Effector memory CD8-positive, alpha-beta T cell (primary cell): ENCODE data around the gene WNT9B.

ENCODE experiments used
- ATAC-seq: fragments of 150-1000 bp; cut with Tn5 transposase; replicated peaks from 2 replicates; pipeline ENCODE4 v1.10.0; 2021; ENCODE audit warnings: mild to moderate bottlenecking, moderate library complexity
- DNase-seq, 3 experiments: peaks; one replicate each; pipeline ENCODE4 v3.0.0; 2021
- H3K27ac Mint-ChIP-seq, 2 donors: one replicate each; pipeline ENCODE4 v1.8.0; 2022; ENCODE audit warnings: mild to moderate bottlenecking in 2 of 2, mixed read lengths in 2 of 2, moderate library complexity in 2 of 2
- H3K27me3 Mint-ChIP-seq, 2 donors: one replicate each; pipeline ENCODE4 v1.8.0; 2022; ENCODE audit warnings: mixed read lengths in 2 of 2
- H3K36me3 Mint-ChIP-seq: one replicate; pipeline ENCODE4 v1.8.0; 2022; ENCODE audit warnings: mild to moderate bottlenecking, moderate library complexity, mixed read lengths; ENCODE audit not compliant: insufficient read depth
- H3K4me1 Mint-ChIP-seq, 2 donors: one replicate each; pipeline ENCODE4 v1.8.0; 2022; ENCODE audit warnings: low read depth in 2 of 2, mixed read lengths in 2 of 2
- H3K4me3 Mint-ChIP-seq, 2 donors: one replicate each; pipeline ENCODE4 v1.8.0; 2022; ENCODE audit warnings: mild to moderate bottlenecking in 2 of 2, mixed read lengths in 2 of 2, moderate library complexity in 2 of 2
- H3K9me3 Mint-ChIP-seq, 2 donors: one replicate each; pipeline ENCODE4 v1.8.0; 2022; ENCODE audit warnings: mixed read lengths in 2 of 2

Gene WNT9B

DNA sequence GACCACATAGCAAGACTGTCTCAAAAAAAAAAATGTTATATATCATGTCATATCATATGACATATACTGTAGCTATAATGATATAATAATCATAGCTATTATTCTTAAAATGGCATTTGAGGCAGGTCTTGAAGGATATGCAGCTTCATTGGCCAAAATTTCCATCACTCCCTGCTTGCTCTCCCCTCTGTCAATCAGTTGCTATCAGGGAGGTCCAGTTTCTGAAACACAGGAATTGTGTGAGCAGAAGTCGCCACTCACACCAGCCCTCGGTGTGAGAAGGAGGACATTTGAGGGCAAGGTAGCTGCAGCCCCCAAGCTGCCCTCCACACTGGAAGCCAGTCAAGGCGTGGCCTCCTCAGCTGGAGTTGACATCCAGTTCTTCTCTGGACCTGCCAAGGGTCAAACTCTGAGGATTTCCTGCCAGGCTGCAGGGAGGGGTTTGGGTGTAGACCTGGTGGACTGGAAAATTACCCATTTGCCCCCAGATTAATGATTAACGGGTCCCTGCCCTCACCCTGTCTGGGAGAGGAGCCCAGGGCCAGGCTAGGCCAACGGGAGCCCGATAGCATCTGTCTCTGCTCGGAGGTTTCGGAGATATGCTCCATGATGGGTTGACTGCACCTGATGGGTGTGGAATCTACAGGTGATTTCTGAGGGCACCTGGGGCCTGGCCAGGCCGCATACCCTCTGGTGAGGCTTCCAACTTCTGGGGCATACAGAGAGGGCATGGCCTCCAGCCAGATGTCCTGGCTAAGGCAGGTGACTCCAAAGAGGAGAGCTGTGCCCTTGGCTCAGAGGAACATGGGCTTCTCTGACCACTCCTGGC lies 18.8 kb downstream of the WNT9B start:
- peaks cover 18 to 29% of the 10 kb centered on the region in 2 donors for H3K27me3 Mint-ChIP-seq
- H3K27ac Mint-ChIP-seq = no peak overlapping the region
- H3K36me3 Mint-ChIP-seq = peaks cover 2% of the 10 kb centered on the region
- DNase-seq = no peak
- H3K9me3 Mint-ChIP-seq = no peaks in the 10 kb centered on the region
- no peak overlapping the region for H3K4me3 Mint-ChIP-seq
- peaks cover 0 to 2% of the 10 kb centered on the region in 2 donors for H3K4me1 Mint-ChIP-seq
- ATAC-seq = no peak

DNA sequence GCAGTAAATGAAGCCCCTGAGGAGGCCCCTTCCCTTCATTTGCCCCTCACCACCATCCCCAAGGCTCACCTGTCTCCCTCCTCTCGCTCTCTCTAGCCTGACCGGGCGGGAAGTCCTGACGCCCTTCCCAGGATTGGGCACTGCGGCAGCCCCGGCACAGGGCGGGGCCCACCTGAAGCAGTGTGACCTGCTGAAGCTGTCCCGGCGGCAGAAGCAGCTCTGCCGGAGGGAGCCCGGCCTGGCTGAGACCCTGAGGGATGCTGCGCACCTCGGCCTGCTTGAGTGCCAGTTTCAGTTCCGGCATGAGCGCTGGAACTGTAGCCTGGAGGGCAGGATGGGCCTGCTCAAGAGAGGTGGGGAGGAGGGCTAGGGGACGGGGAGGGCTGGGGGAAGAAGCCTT lies 21.0 kb downstream of the WNT9B start:
- Mint-ChIP-seq H3K36me3 (peaks cover 2% of the 10 kb centered on the region), H3K27me3 (peaks cover 6 to 7% of the 10 kb centered on the region in 2 donors), H3K4me1 (peaks cover 0 to 4% of the 10 kb centered on the region in 2 donors), H3K27ac (no peak overlapping the region), H3K9me3 (no peaks in the 10 kb centered on the region), H3K4me3 (no peak overlapping the region)
- ATAC-seq = no peak
- DNase-seq = no peak

DNA sequence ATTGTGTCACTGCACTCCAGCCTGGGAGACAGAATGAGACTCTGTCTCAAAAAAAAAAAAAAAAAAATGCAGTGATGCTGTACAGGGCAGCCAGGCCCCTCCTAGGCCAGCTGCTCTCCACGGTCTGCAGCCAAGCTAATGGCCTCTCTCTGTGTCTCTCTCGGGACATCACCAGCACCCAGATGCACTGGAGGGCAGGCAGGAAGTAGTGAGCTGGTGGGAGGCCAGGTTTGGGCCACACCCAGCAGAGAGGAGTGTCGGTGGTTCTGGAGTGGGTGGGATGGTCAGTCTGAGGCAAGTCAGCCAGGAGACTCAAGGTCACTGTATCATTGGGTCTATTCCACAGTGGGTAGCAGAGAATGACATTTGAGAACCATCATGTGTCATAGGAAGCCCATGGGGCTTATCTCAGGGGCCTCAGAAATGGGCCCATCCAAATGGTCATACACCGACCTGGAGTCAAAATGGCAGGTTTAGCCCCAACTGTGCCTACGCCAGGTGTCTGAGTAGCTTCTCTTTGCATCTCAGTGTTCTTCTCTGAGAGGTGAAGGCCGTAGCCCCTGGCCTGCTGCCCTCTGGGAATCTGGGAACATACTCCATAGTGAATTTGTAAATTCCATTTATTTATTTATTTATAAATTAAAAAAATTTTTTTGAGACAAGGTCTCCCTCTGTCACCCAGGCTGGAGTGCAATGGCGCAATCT lies 22.7 kb downstream of the WNT9B start:
- H3K27ac Mint-ChIP-seq = no peak overlapping the region
- no peaks in the 10 kb centered on the region for H3K9me3 Mint-ChIP-seq
- no peak overlapping the region for H3K4me3 Mint-ChIP-seq
- ATAC-seq (no peak), DNase-seq (no peak)
- H3K36me3 Mint-ChIP-seq = no peaks in the 10 kb centered on the region
- H3K4me1 Mint-ChIP-seq = peaks cover 0 to 8% of the 10 kb centered on the region in 2 donors
- H3K27me3 Mint-ChIP-seq = no peaks in the 10 kb centered on the region

DNA sequence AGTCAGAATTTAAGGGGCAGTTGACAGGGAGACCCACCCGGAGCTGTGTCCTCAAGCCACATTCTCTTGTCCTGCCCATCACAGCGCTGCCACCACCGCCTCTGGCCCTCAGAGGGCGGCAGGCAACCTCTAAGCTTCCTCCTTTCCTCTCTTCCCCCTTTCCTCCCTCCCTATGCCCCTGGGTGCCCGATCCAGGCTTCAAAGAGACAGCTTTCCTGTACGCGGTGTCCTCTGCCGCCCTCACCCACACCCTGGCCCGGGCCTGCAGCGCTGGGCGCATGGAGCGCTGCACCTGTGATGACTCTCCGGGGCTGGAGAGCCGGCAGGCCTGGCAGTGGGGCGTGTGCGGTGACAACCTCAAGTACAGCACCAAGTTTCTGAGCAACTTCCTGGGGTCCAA lies 23.5 kb downstream of the WNT9B start:
- no peak overlapping the region for H3K4me3 Mint-ChIP-seq

DNA sequence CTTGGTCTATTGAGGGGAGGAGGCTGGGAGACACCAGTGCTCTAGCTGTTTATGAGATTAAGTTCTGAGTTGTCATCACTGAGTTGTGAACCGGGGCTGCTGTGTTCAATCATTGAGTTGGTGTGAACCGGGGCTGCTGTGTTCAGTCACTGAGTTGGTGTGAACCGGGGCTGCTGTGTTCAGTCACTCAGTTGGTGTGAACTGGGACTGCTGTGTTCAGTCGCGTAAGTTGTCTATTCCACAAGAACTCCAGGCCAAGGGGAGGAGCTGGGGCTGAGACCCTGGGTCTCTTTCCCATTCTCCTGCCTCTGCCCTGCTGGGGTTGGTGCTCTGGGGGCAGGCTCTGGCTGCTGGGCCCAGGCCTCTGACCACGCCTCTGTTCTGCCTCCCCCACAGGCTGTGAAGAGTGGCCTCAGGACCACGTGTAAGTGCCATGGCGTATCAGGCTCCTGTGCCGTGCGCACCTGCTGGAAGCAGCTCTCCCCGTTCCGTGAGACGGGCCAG lies 24.5 kb downstream of the WNT9B start:
- Mint-ChIP-seq H3K27ac (no peak overlapping the region), H3K4me3 (no peak overlapping the region), H3K9me3 (no peaks in the 10 kb centered on the region), H3K4me1 (peaks cover 0 to 8% of the 10 kb centered on the region in 2 donors), H3K36me3 (no peaks in the 10 kb centered on the region), H3K27me3 (no peaks in the 10 kb centered on the region)
- DNase-seq (no peak), ATAC-seq (no peak)

More for the DNA sequence above, 23.5 kb downstream of the WNT9B start:
- no peaks in the 10 kb centered on the region for H3K27me3 Mint-ChIP-seq
- H3K4me1 Mint-ChIP-seq = peaks cover 0 to 8% of the 10 kb centered on the region in 2 donors
- ATAC-seq (no peak), DNase-seq (no peak)
- no peak overlapping the region for H3K27ac Mint-ChIP-seq
- H3K9me3 Mint-ChIP-seq = no peaks in the 10 kb centered on the region
- H3K36me3 Mint-ChIP-seq = no peaks in the 10 kb centered on the region

DNA sequence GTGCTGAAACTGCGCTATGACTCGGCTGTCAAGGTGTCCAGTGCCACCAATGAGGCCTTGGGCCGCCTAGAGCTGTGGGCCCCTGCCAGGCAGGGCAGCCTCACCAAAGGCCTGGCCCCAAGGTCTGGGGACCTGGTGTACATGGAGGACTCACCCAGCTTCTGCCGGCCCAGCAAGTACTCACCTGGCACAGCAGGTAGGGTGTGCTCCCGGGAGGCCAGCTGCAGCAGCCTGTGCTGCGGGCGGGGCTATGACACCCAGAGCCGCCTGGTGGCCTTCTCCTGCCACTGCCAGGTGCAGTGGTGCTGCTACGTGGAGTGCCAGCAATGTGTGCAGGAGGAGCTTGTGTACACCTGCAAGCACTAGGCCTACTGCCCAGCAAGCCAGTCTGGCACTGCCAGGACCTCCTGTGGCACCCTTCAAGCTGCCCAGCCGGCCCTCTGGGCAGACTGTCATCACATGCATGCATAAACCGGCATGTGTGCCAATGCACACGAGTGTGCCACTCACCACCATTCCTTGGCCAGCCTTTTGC lies 25.0 kb downstream of the WNT9B start:
- ATAC-seq = no peak
- Mint-ChIP-seq H3K9me3 (no peaks in the 10 kb centered on the region), H3K36me3 (no peaks in the 10 kb centered on the region), H3K27ac (no peak overlapping the region), H3K27me3 (no peaks in the 10 kb centered on the region), H3K4me1 (peaks cover 0 to 8% of the 10 kb centered on the region in 2 donors), H3K4me3 (no peak overlapping the region)
- DNase-seq = no peak

DNA sequence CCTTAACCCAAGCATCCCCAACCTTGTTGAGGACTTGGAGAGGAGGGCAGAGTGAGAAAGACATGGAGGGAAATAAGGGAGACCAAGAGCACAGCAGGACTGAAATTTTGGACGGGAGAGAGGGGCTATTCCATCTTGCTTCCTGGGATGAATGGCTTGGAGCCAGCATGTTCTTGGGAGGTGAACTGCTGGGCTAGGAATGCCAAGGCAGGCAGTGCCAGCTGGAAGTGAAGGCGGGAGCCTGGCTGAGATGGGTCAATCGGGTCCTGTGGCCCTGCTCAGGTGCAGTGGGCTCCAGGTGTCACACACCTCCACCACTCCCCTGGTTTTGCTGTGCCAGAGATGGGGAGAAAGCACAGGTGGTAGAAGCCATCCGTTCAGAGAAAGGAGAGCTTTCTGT lies 25.5 kb downstream of the WNT9B start:
- no peaks in the 10 kb centered on the region for H3K27me3 Mint-ChIP-seq
- H3K4me3 Mint-ChIP-seq = no peak overlapping the region
- no peak for ATAC-seq
- no peaks in the 10 kb centered on the region for H3K9me3 Mint-ChIP-seq
- peaks cover 0 to 8% of the 10 kb centered on the region in 2 donors for H3K4me1 Mint-ChIP-seq
- no peak overlapping the region for H3K27ac Mint-ChIP-seq
- DNase-seq = no peak
- H3K36me3 Mint-ChIP-seq = no peaks in the 10 kb centered on the region

DNA sequence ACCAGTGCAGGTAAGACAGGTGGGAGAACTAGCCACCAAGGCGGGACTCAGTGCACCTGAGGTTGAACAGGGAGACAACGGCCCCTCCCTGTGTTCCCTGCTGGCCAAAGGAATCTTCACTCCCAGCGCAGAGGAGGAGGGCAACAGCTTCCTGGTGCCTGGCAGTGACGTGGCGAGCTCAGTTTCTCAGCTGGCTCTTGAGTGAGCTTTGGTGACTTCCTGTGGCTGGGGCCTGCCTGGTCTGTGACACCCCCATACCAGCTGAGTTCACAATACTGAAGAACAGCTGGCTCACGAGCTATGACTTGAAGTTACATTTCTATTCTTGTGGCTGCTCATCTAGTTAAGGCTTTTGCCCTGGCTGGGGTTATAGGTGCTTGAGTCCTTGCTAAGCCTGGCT lies 26.1 kb downstream of the WNT9B start:
- Mint-ChIP-seq H3K36me3 (no peaks in the 10 kb centered on the region), H3K9me3 (no peaks in the 10 kb centered on the region), H3K4me1 (peaks cover 0 to 8% of the 10 kb centered on the region in 2 donors), H3K27me3 (no peaks in the 10 kb centered on the region), H3K27ac (no peak overlapping the region), H3K4me3 (no peak overlapping the region)
- ATAC-seq = no peak
- DNase-seq = no peak

DNA sequence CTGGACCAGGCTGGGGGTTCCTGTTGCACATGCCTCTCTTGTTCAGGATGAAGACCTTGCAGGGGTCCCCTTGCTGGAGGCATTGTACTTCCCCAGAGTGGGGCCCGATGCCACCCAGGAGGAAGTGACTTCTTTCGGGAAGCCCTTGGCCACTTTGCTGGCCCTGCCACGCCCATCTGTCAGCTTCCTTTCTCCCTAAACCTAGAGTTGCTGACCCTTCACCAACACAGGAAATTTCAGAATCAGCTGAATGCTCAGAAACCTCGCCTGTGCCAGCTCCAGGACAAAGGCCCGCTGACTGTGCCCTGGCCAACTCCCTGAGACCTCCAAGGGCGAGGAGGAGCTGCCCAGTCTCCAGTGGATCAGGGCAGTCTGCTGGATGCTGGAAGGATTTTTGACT lies 26.7 kb downstream of the WNT9B start:
- H3K4me1 Mint-ChIP-seq = peaks cover 0 to 8% of the 10 kb centered on the region in 2 donors
- DNase-seq (no peak), ATAC-seq (no peak)
- H3K36me3 Mint-ChIP-seq = no peaks in the 10 kb centered on the region
- no peak overlapping the region for H3K27ac Mint-ChIP-seq
- no peaks in the 10 kb centered on the region for H3K9me3 Mint-ChIP-seq
- no peaks in the 10 kb centered on the region for H3K27me3 Mint-ChIP-seq
- no peak overlapping the region for H3K4me3 Mint-ChIP-seq

DNA sequence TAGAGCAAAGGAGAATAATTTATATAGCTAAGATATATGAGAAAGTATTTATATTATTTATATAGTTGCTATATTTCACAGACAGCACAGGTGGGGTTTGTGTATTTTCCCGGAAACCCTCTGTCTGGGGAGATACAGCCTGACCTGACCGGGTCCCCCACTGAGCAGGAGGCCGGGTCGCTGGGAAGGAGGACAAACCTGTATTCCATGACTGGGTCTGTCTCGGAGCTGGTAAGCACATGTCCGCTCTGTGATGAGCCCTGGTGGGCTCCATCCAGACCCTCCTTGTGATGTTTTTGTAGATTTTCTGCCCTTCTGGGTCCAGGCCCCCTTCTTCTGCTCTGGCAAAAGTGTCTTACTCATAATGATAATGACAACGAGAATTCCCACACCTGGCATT lies 27.7 kb downstream of the WNT9B start:
- no peaks in the 10 kb centered on the region for H3K36me3 Mint-ChIP-seq
- H3K4me1 Mint-ChIP-seq = peaks cover 0 to 6% of the 10 kb centered on the region in 2 donors
- DNase-seq = no peak
- ATAC-seq = no peak
- peaks cover 0 to 6% of the 10 kb centered on the region in 2 donors for H3K27me3 Mint-ChIP-seq
- H3K27ac Mint-ChIP-seq = peak overlapping the region in 1 of 2 donors; percentile 46
- H3K4me3 Mint-ChIP-seq = no peak overlapping the region
- no peaks in the 10 kb centered on the region for H3K9me3 Mint-ChIP-seq

DNA sequence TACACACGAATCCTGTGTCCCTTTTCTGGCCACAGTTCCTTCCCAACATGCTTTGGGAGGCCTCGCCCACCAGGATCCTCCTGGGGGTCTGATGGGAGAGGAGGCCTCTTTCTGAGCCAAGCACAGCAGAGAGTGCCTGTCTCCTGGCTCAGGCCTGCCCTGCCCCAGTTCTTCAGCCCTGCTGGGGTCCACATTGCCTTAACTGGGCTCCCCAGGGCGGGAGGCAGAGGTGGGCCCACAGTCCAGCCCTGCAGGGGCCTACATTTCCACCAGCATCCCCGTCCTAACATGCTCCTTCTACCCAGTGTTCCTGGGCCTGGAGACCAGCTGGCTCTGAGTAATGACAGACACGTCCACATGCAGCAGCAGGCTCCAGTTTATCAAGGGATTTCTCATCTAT lies 29.6 kb downstream of the WNT9B start:
- no peaks in the 10 kb centered on the region for H3K9me3 Mint-ChIP-seq
- no peaks in the 10 kb centered on the region for H3K36me3 Mint-ChIP-seq
- peaks cover 0 to 4% of the 10 kb centered on the region in 2 donors for H3K4me1 Mint-ChIP-seq
- no peak overlapping the region for H3K27ac Mint-ChIP-seq
- no peak for DNase-seq
- H3K4me3 Mint-ChIP-seq = no peak overlapping the region
- ATAC-seq = no peak
- peaks cover 8 to 25% of the 10 kb centered on the region in 2 donors for H3K27me3 Mint-ChIP-seq

DNA sequence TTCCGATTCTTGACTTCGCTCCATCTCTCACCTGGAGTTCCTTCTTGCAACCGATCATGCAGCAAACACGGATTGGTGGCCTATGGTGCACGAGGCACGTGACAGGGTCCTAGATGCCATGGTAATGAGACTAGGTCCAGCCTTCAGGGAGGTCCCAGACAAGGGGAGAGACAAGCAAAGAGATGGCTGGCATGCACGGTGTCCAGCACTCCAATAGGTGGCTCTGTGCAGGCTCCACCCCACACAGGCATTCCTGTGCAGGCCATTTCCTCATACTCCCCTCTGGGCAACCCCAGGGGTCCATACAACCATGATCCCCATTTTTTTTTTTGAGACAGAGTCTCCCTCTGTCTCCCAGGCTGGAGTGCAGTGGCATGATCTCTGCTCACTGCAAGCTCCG lies 31.3 kb downstream of the WNT9B start:
- ATAC-seq (no peak), DNase-seq (no peak)
- peaks cover 0 to 4% of the 10 kb centered on the region in 2 donors for H3K4me1 Mint-ChIP-seq
- peaks cover 10 to 33% of the 10 kb centered on the region in 2 donors for H3K27me3 Mint-ChIP-seq
- H3K27ac Mint-ChIP-seq = no peak overlapping the region
- no peak overlapping the region for H3K4me3 Mint-ChIP-seq
- H3K9me3 Mint-ChIP-seq = no peaks in the 10 kb centered on the region
- H3K36me3 Mint-ChIP-seq = no peaks in the 10 kb centered on the region

DNA sequence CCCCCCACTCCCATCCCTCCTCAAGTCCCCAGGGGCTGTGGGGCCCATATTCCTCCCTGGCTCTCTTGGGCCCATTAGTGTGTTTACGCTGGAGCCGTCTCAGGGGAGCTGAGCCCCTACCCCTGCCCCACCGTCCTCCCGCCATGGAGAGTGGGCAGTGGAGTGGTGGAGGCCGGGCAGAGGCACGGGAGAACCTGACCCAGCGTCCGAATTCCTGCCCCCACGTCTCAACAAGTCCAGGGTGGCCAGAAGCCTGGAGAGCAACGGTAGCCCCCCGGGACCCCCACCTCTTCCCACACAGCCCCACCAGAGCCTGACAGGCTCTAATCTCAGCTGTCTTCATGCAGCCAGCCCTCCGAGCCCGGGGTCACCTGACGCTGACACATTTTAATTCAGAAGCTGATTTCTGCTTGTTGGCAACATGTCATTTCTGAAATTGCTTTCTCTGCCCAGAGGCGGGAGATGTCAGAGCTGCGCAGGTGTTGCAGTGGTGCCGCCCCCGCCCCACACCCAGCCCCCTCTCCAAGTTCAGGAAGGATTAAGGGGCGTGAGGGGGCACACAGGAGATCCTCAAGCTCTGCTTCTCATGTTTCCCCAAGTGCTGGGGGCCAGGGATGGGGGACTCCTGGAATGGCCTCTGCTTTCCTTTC lies 32.6 kb downstream of the WNT9B start:
- no peak for DNase-seq
- no peak overlapping the region for H3K4me3 Mint-ChIP-seq
- peaks cover 10 to 41% of the 10 kb centered on the region in 2 donors for H3K27me3 Mint-ChIP-seq
- no peaks in the 10 kb centered on the region for H3K4me1 Mint-ChIP-seq
- no peaks in the 10 kb centered on the region for H3K36me3 Mint-ChIP-seq
- H3K9me3 Mint-ChIP-seq = no peaks in the 10 kb centered on the region
- ATAC-seq = no peak
- no peak overlapping the region for H3K27ac Mint-ChIP-seq
